AG04450 (cell line): ENCODE results near the gene FOXN4. TPM values are rescaled to one million over a fixed set of nuclear protein-coding genes. Genes with fewer than 3 reads are reported as not detected.

Experiments used
- CTCF ChIA-PET: fragments of 300-600, 350-600 bp; formaldehyde crosslinking; extraction: SDS; loops from one replicate; lab custom pipeline; 2022; ENCODE audit warnings: antibody characterized with exemption, inconsistent platforms; lab: Charles Lee
- POLR2A ChIA-PET: fragments of 350-600 bp; formaldehyde crosslinking; extraction: SDS; loops from one replicate; lab custom pipeline; 2021; ENCODE audit warnings: antibody characterized with exemption, inconsistent platforms; lab: Yijun Ruan, JAX
- DNase-seq: peaks from one replicate; pipeline ENCODE4 v3.0.0-alpha.2; 2011; ENCODE audit warnings: low read depth, low spot score
- H3K27ac ChIP-seq: one replicate; pipeline ENCODE4 v1.5.1; 2012; ENCODE audit warnings: low read depth, low read length, control low read depth
- H3K27me3 ChIP-seq: one replicate; pipeline ENCODE4 v1.6.0; 2012; ENCODE audit warnings: low read length; ENCODE audit not compliant: control insufficient read depth, insufficient read depth
- H3K4me3 ChIP-seq: 2 replicates; pipeline ENCODE4 v1.5.1; 2011; ENCODE audit warnings: mild to moderate bottlenecking, low read depth, low read length, control low read depth
- H3K9me3 ChIP-seq: 2 replicates; pipeline ENCODE4 v1.5.1; 2012; ENCODE audit warnings: low read length; ENCODE audit not compliant: control insufficient read depth, insufficient read depth
- polyA plus RNA-seq: library from polyadenylated mRNA; depleted of rRNA; stranded (reverse); fragments of >200 nt; gene quantifications from 2 replicates; pipeline ENCODE4 v1.2.3, GENCODE V29; 2011
- TF ChIP-seq, protein P1 (sequence below): IDR thresholded peaks from 2 replicates; pipeline ENCODE4 v1.5.1; 2011; ENCODE audit warnings: low read depth, low read length, control low read depth, inconsistent platforms

Gene FOXN4
- polyA plus RNA-seq, 1 experiment, result not detected

DNA sequence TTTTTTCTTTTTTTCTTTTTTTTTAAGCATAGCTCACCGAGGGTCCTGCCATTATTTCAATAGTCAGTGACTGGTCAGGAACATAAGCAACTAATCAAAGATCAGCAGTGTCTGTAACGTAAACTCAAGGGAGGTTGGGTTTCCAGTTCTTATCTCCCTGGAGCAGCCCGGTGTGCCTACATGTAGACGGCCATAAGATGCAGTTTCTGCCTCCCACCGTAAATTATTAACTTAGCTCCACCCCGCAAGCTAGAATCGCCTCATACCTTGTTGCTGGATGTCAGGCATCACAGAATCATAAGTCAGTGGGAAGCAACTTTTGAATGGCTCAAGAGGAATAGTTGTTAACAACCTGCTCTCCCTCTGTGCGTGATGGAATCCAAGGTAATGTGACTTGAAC lies 38.5 kb upstream of the FOXN4 start, which contains the start of gene MYO1H:
Gene MYO1H, plus strand, starts transcription at position 312 of the 400 bp plus-strand sequence. Its CDS starts 61 bp downstream, at position 373.
- Histone ChIP-seq H3K27ac (no peak within 1 kb of the TSS), H3K27me3 (peaks cover 2% of the 10 kb centered on the region), H3K4me3 (no peak within 1 kb of the TSS), H3K9me3 (no peaks in the 10 kb centered on the region)
- ChIA-PET POLR2A (no interaction called here), CTCF (interaction anchor here (1.0 kb wide), 1 partner anchor 47 kb away, joined by 3 read pairs; no protein-coding TSS in a partner anchor)
- DNase-seq, result no peak
- TF ChIP-seq, protein P1, sequence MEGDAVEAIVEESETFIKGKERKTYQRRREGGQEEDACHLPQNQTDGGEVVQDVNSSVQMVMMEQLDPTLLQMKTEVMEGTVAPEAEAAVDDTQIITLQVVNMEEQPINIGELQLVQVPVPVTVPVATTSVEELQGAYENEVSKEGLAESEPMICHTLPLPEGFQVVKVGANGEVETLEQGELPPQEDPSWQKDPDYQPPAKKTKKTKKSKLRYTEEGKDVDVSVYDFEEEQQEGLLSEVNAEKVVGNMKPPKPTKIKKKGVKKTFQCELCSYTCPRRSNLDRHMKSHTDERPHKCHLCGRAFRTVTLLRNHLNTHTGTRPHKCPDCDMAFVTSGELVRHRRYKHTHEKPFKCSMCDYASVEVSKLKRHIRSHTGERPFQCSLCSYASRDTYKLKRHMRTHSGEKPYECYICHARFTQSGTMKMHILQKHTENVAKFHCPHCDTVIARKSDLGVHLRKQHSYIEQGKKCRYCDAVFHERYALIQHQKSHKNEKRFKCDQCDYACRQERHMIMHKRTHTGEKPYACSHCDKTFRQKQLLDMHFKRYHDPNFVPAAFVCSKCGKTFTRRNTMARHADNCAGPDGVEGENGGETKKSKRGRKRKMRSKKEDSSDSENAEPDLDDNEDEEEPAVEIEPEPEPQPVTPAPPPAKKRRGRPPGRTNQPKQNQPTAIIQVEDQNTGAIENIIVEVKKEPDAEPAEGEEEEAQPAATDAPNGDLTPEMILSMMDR, result no peak

DNA sequence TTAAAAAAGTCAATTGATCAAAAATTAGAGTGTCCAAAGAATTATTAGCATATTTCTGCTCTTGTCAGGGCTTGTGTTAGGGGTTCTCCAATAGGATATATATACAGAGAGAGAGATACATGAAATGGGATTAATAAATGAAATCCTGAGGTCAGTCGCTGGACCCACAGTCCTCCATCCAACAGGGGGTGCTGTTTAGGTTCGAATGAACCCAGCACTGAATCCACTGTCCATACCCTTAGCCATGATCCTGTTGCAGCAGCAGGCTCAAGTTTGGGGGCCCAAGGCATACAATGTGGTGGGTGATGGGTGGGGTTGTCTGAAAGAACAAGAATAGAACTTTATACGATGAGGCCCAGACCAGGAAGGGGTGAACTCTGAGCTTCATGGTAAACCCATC lies 37.8 kb upstream of the FOXN4 start:
- DNase-seq, result no peak
- Histone ChIP-seq H3K4me3 (no peak overlapping the region), H3K27ac (no peak overlapping the region), H3K27me3 (peaks cover 2% of the 10 kb centered on the region), H3K9me3 (no peaks in the 10 kb centered on the region)
- TF ChIP-seq, protein P1, result no peak
- ChIA-PET CTCF (no interaction called here), POLR2A (no interaction called here)

DNA sequence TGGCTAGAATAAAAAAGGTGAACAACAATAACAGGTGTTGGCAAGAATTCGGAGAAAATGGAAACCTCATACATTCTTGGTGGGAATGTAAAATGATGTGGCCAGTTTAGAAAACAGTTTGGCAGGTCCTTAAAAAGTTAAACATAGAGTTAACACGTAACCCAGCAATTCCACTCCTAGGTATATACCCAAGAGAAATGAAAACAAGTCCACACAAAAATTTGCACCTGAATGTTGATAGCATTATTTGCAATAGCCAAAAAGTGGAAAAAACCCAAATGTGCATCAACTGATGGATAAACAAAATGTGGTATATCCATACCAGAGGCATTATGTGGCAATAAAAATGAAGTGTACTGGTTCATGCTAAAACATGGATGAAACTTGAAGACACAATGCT lies 36.3 kb upstream of the FOXN4 start:
- TF ChIP-seq, protein P1, result no peak
- ChIA-PET CTCF (no interaction called here), POLR2A (no interaction called here)
- no peak for DNase-seq
- no peaks in the 10 kb centered on the region for H3K27me3 ChIP-seq
- H3K9me3 ChIP-seq, result no peaks in the 10 kb centered on the region
- no peak overlapping the region for H3K4me3 ChIP-seq
- H3K27ac ChIP-seq, result no peak overlapping the region

DNA sequence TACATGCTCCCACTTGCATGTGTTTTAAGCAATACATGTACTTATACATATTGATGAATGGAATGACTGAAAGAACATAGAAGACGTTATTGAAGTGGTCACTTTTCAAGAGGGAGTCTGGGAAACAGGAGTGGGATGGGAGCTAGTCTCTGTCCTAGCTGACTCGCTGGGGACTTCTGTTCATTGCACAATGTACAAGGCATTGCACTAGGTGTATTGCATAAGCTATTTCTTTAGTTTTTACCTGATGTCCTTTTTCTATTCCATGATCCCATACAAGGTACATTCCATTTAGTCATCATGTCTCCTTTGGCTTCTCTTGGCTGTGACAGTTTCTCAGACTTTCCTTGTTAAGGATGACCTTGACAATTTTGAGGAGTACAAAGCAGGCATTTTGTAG lies 34.6 kb upstream of the FOXN4 start:
- H3K27me3 ChIP-seq, result no peaks in the 10 kb centered on the region
- no peaks in the 10 kb centered on the region for H3K9me3 ChIP-seq
- DNase-seq, result no peak
- CTCF ChIA-PET, result no interaction called here
- H3K27ac ChIP-seq, result no peak overlapping the region
- no peak overlapping the region for H3K4me3 ChIP-seq
- TF ChIP-seq, protein P1, result no peak
- POLR2A ChIA-PET, result no interaction called here

GRCh38 chr12:109336593-109336992 lies 27.5 kb upstream of the FOXN4 start:
- ChIA-PET POLR2A (no interaction called here), CTCF (interaction anchor here (0.6 kb wide), 1 partner anchor 214 kb away, joined by 3 read pairs; no protein-coding TSS in a partner anchor)
- TF ChIP-seq, protein P1, result no peak
- H3K27ac ChIP-seq, result no peak overlapping the region
- DNase-seq, result no peak
- H3K4me3 ChIP-seq, result no peak overlapping the region
- no peaks in the 10 kb centered on the region for H3K9me3 ChIP-seq
- peaks cover 3% of the 10 kb centered on the region for H3K27me3 ChIP-seq
